Right lobe of liver (tissue), 6 donors: ENCODE data around the gene PRIM2. TPM values are rescaled to one million over a fixed set of nuclear protein-coding genes. Genes with fewer than 3 reads are reported as not detected.
A peak's percentile ranks its signal among the peaks of the same experiment; 100 is the strongest.

Experiments used
- ATAC-seq, 4 donors: fragments of 200-7000 bp; cut with Tn5 transposase; one replicate each; pipeline ENCODE4 v1.9.1; 2020; ENCODE audit warnings: mild to moderate bottlenecking in 4 of 4, moderate library complexity in 4 of 4
- DNase-seq, 3 donors: peaks; one replicate each; pipeline ENCODE4 v3.0.0-alpha.2; 2020
- H3K27ac ChIP-seq, 3 donors: fragments of 200-600 bp; one replicate each; pipeline ENCODE4 v1.8.0; 2022
- H3K27me3 ChIP-seq, 2 donors: fragments of 200-600 bp; one replicate each; pipeline ENCODE4 v1.8.0; 2022
- H3K36me3 ChIP-seq, 4 donors: fragments of 200-600 bp; sonication (generic) in 1 of 4; one replicate each; pipeline versions ENCODE4 v1.5.1 to v1.8.0; 2017 to 2022; ENCODE audit warnings: control low read depth in 1 of 4
- H3K4me1 ChIP-seq, 4 donors: fragments of 200-600 bp; sonication (generic) in 1 of 4; one replicate each; pipeline versions ENCODE4 v1.5.1 to v1.8.0; 2017 to 2022; ENCODE audit warnings: control low read depth in 1 of 4
- H3K4me3 ChIP-seq, 3 donors: fragments of 200-600 bp; one replicate each; pipeline ENCODE4 v1.8.0; 2022
- H3K9me3 ChIP-seq, 4 donors: fragments of 200-600 bp; sonication (generic) in 1 of 4; one replicate each; pipeline versions ENCODE4 v1.5.1 to v1.8.0; 2017 to 2022; ENCODE audit warnings: control low read depth in 1 of 4
- CTCF ChIP-seq, 4 donors: fragments of 200-600 bp in 3 of 4; fragments of 450-650 bp in 1 of 4; IDR thresholded peaks; one replicate each; pipeline versions ENCODE4 v1.5.1 to v1.8.0; 2016 to 2022; ENCODE audit warnings: antibody characterized with exemption in 4 of 4, mild to moderate bottlenecking in 2 of 4
- POLR2A ChIP-seq: fragments of 450-650 bp; IDR thresholded peaks from one replicate; pipeline ENCODE4 v1.6.1; 2017; ENCODE audit warnings: antibody characterized with exemption, mild to moderate bottlenecking
- WGBS: methylation state at CpG from one replicate; pipeline ENCODE4 v1.1.6; 2018; ENCODE audit warnings: low coverage, low lambda C conversion rate; ENCODE audit not compliant: insufficient coverage; ENCODE audit errors: missing lambda C conversion rate; 5-methylcytosine and 5-hydroxymethylcytosine counted together
- intact Hi-C, 2 donors: fragments of 100-400 bp; cut with DNase I; formaldehyde crosslinking; loops; one replicate each; pipeline versions ENCODE4 v1.11.2 to v1.14.1; 2022
- total RNA-seq, 6 experiments: library from RNA; depleted of rRNA in 2 of 6; stranded (reverse); fragments of >200 nt in 2 of 6; fragmentation: NEBNext Ultra II Directional in 3 of 6; extraction: Animal tissue kit (Norgen Biotek cat#: 25700) in 3 of 6; gene quantifications; one replicate each; pipeline versions ENCODE4 v1.1.0 to v1.2.4, GENCODE V29; 2016 to 2023
- donor health status: DM: no; HTN: yes; CAD: no.
- donor health status: DM: no; HTN: no; CAD: no.
- donor health status: DM: no; HTN: no; CAD: no.
- donor health status: DM: no; HTN: yes; CAD: no.
- donor health status: DM: no; HTN: yes; CAD: no.

PRIM2 gene
- total RNA-seq, 6 experiments from 2014 or later, result 2.8 to 5.8 (median 3.7) TPM

GRCh38 chr6:57316581-57317059, 810 bp upstream of the PRIM2 start:
- Histone ChIP-seq H3K4me1 (peaks cover 0 to 5% (median 0%) of the 10 kb centered on the region in 4 donors), H3K9me3 (no peaks in the 10 kb centered on the region), H3K4me3 (peak overlapping the region; percentile 55 to 61 (median 58)), H3K27ac (peak overlapping the region; percentile 31 to 69 (median 39)), H3K27me3 (no peaks in the 10 kb centered on the region), H3K36me3 (peaks cover 0 to 9% (median 0%) of the 10 kb centered on the region in 4 donors)
- DNase-seq, result peak; percentile 75 to 83 (median 81)
- intact Hi-C loops, result loop anchor here in 1 of 2 donors (10.0 kb wide), 1 partner anchor 412 kb away; no protein-coding TSS in a partner anchor
- TF ChIP-seq POLR2A, result no peak
- TF ChIP-seq CTCF (IDR thresholded peaks at IDR 0.05), result peak; percentile 66 to 83 (median 80)
- peak; percentile 94 to 95 (median 95) for ATAC-seq
- WGBS, result 0% methylated on average over 26 of the region's 26 CpGs

DNA sequence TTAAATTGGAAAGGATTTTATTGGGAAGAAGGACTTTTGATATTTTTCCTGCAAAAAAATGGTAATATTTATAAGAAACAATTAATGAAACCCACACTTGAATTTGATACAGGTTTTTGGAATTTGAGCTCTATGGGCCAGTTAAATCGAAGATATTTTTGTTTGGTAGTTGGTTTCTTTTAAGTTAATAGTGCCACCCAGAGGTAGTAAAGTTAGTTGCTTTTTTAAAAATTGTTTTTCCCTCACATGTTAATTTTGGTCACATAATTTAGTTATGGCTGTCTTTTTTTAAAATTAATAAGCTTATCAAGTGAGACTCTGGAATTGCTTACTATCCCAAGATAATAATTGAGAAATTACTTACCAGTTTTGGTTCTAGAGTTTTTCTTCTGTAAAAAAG, 7.1 kb downstream of the PRIM2 start:
- intact Hi-C loops, result no loop called here
- WGBS, result 0% methylated on average over 1 of the region's 1 CpG
- no peak for DNase-seq

DNA sequence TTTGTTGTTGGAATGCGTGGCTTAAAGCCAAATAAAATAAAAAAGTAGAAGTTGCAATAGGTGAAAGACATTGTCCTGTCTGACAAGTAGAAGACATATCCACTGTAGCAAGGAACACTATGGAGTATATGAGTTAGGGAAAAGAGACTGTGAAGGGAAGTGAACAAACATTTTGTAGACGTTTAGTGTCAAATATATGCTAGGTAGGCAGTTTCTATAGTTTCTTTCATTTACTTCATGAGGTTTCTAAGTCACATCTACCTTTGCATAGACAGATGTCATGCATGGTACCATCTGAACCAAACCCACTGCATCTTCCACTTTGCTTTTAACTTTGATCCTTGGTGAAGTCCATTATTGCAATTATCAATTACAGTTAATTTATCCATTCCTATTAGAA, 9.9 kb downstream of the PRIM2 start:
- no peaks in the 10 kb centered on the region for H3K9me3 ChIP-seq
- H3K27me3 ChIP-seq, result no peaks in the 10 kb centered on the region
- H3K36me3 ChIP-seq, result peaks cover 0 to 6% (median 1%) of the 10 kb centered on the region in 4 donors
- no peak overlapping the region for H3K4me3 ChIP-seq
- DNase-seq (no peak), ATAC-seq (no peak)
- WGBS, result 67% methylated on average over 2 of the region's 2 CpGs
- intact Hi-C loops, result no loop called here
- no peaks in the 10 kb centered on the region for H3K4me1 ChIP-seq
- no peak for TF ChIP-seq POLR2A
- TF ChIP-seq CTCF (IDR thresholded peaks at IDR 0.05), result no peak
- H3K27ac ChIP-seq, result no peak overlapping the region

More for the DNA sequence above, 7.1 kb downstream of the PRIM2 start:
- Histone ChIP-seq H3K4me3 (no peak overlapping the region), H3K9me3 (no peaks in the 10 kb centered on the region), H3K36me3 (peaks cover 0 to 15% (median 1%) of the 10 kb centered on the region in 4 donors), H3K27me3 (no peaks in the 10 kb centered on the region), H3K4me1 (no peaks in the 10 kb centered on the region), H3K27ac (no peak overlapping the region)
- peak in 2 of 4 donors; percentile 25 to 47 for ATAC-seq
- TF ChIP-seq POLR2A (no peak), CTCF (IDR thresholded peaks at IDR 0.05) (peak; percentile 21 to 55 (median 44))

DNA sequence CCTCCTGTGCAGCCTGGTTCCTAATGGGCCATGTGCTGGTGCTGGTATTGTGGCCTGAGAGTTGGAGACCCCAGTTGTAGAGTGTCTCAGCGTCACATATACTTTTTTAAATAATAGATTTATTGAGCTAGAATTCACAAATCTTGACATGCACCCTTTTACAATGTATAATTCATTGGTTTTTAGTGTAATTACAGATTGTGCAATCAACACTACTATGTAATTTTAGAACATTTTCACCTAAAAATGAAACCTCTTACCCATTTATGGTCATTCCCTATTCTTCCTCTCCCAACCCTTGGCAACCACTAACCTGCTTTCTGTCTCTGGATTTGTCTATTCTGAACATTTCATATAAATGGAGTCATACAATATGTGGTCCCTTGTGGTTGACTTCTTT, 10.6 kb downstream of the PRIM2 start:
- Histone ChIP-seq H3K36me3 (peaks cover 0 to 6% (median 1%) of the 10 kb centered on the region in 4 donors), H3K4me1 (no peaks in the 10 kb centered on the region), H3K9me3 (no peaks in the 10 kb centered on the region), H3K27me3 (no peaks in the 10 kb centered on the region), H3K4me3 (no peak overlapping the region), H3K27ac (no peak overlapping the region)
- DNase-seq, result no peak
- intact Hi-C loops, result no loop called here
- TF ChIP-seq POLR2A (no peak), CTCF (IDR thresholded peaks at IDR 0.05) (no peak)
- ATAC-seq, result no peak
- WGBS, result 88% methylated on average over 1 of the region's 1 CpG
